OCI-LY7 (cell line): ENCODE results near the gene SESN2. TPM values are rescaled to one million over a fixed set of nuclear protein-coding genes. Genes with fewer than 3 reads are reported as not detected.

ENCODE experiments used
- BruUV-seq: library from RNA; stranded (reverse); fragments of 400-500 nt; replicated peaks from 2 replicates; lab custom pipeline; 2021; lab: Mats Ljungman, UMichigan
- CTCF ChIA-PET: fragments of 300-600 bp; sonication (Branson Sonifier 250); formaldehyde crosslinking; loops from one replicate; lab custom pipeline; 2022; ENCODE audit warnings: antibody characterized with exemption; ENCODE audit not compliant: unreplicated experiment; lab: Charles Lee
- POLR2A ChIA-PET: fragments of 300-600 bp; sonication (Branson Sonifier 250); formaldehyde crosslinking; loops from one replicate; lab custom pipeline; 2022; ENCODE audit warnings: antibody characterized with exemption; lab: Charles Lee
- DNase-seq: peaks from one replicate; pipeline ENCODE4 v3.0.0-alpha.2; 2015; ENCODE audit warnings: low spot score
- H2AFZ ChIP-seq: fragments of 200-600 bp; sonication (generic), shearing (Covaris generic); 2 replicates; pipeline ENCODE4 v1.6.1; 2014; ENCODE audit warnings: mild to moderate bottlenecking, antibody characterized with exemption, low read length, moderate library complexity
- H3K27ac ChIP-seq: fragments of 200-600 bp; sonication (generic); 2 replicates; pipeline ENCODE4 v1.5.1; 2014; ENCODE audit warnings: mixed run types, low read depth, mild to moderate bottlenecking, moderate library complexity, low read length, inconsistent platforms; ENCODE audit not compliant: poor library complexity, severe bottlenecking
- H3K36me3 ChIP-seq: fragments of 200-600 bp; sonication (generic); 2 replicates; pipeline ENCODE4 v1.6.1; 2014; ENCODE audit warnings: mild to moderate bottlenecking, antibody characterized with exemption, low read length, moderate library complexity, mixed read lengths; ENCODE audit not compliant: insufficient read depth
- H3K4me1 ChIP-seq: fragments of 200-600 bp; sonication (generic); 2 replicates; pipeline ENCODE4 v1.5.1; 2014; ENCODE audit warnings: mild to moderate bottlenecking, low read length; ENCODE audit not compliant: insufficient read depth, poor library complexity, severe bottlenecking
- H3K4me2 ChIP-seq: fragments of 200-600 bp; sonication (generic); 2 replicates; pipeline ENCODE4 v1.6.1; 2014; ENCODE audit warnings: mild to moderate bottlenecking, low read length
- H3K4me3 ChIP-seq: fragments of 200-600 bp; sonication (generic); 2 replicates; pipeline ENCODE4 v1.5.1; 2014; ENCODE audit warnings: mild to moderate bottlenecking, low read depth, low read length; ENCODE audit not compliant: poor library complexity, severe bottlenecking
- H3K79me2 ChIP-seq: fragments of 200-600 bp; sonication (generic); 2 replicates; pipeline ENCODE4 v1.6.1; 2016; ENCODE audit warnings: low read depth, mild to moderate bottlenecking, low read length, moderate library complexity, mixed read lengths; ENCODE audit not compliant: insufficient read depth
- H3K9me2 ChIP-seq: fragments of 200-600 bp; sonication (generic); 2 replicates; pipeline ENCODE4 v1.6.1; 2016; ENCODE audit warnings: mild to moderate bottlenecking, low read length, mixed read lengths; ENCODE audit not compliant: insufficient read depth
- H3K9me3 ChIP-seq: fragments of 200-600 bp; sonication (generic); 2 replicates; pipeline ENCODE4 v1.6.1; 2014; ENCODE audit warnings: mild to moderate bottlenecking, mixed run types, low read length, mixed read lengths
- H4K20me1 ChIP-seq: fragments of 200-600 bp; sonication (generic); 2 replicates; pipeline ENCODE4 v1.6.1; 2014; ENCODE audit warnings: mild to moderate bottlenecking, antibody characterized with exemption, low read length, moderate library complexity, mixed read lengths; ENCODE audit not compliant: insufficient read depth
- CTCF ChIP-seq: fragments of 200-600 bp; sonication (generic); conservative IDR thresholded peaks from 2 replicates; pipeline ENCODE4 v1.5.1; 2014; ENCODE audit warnings: mild to moderate bottlenecking, antibody characterized with exemption, low read length, moderate library complexity, mixed read lengths
- EZH2phosphoT487 ChIP-seq: fragments of 200-600 bp; sonication (generic); IDR thresholded peaks from 2 replicates; pipeline ENCODE4 v1.6.1; 2018; ENCODE audit warnings: low read depth, borderline replicate concordance, mild to moderate bottlenecking, mixed run types, antibody characterized with exemption, low read length, moderate library complexity, mixed read lengths
- intact Hi-C: fragments of 100-400 bp; cut with micrococcal nuclease; formaldehyde crosslinking; loops from one replicate; pipeline ENCODE4 v1.10.0; 2022; ENCODE audit not compliant: unreplicated experiment
- total RNA-seq, 2 experiments: library from RNA; depleted of rRNA in 1 of 2; stranded (reverse); fragments of >200 nt in 1 of 2; shearing (Covaris generic) in 1 of 2; gene quantifications; 2 replicates each; pipeline ENCODE4 v1.2.3, GENCODE V29; 2014 to 2022

Gene SESN2
- total RNA-seq, 2 experiments from 2014 or later, result 22.8 to 41.2 TPM

- Histone ChIP-seq H3K4me2 (peak overlapping the region; percentile 99), H3K9me3 (no peaks in the 10 kb centered on the region), H3K79me2 (peaks cover 12% of the 10 kb centered on the region; the same call in 1 of the 2 replicates), H3K27ac (peak overlapping the region; percentile 88), H3K36me3 (peaks cover under 1% of the 10 kb centered on the region; the same call in 1 of the 2 replicates), H4K20me1 (no peaks in the 10 kb centered on the region), H2AFZ (peak overlapping the region; percentile 94), H3K9me2 (no peaks in the 10 kb centered on the region), H3K4me3 (peak overlapping the region; percentile 72), H3K4me1 (peaks cover 58% of the 10 kb centered on the region)
- intact Hi-C loops, result loop anchor here (1.0 to 5.0 kb wide), 6 partner anchors 11 to 394 kb away; partner anchors contain the start of genes MED18, PHACTR4, SESN2 and TAF12
- BruUV-seq, result no TSS peak
- DNase-seq, result peak; percentile 88
- ChIA-PET POLR2A (interaction anchor here (0.5 to 7.3 kb wide), 18 partner anchors 10 to 405 kb away, joined by 3 to 71 read pairs (median 7); partner anchors contain the start of genes ATP5IF1, MED18, RCC1 and SESN2), CTCF (interaction anchor here (0.5 to 1.6 kb wide), 6 partner anchors 10 to 355 kb away, joined by 3 to 12 read pairs (median 4); no protein-coding TSS in a partner anchor)
- TF ChIP-seq CTCF (peak; percentile 100), EZH2phosphoT487 (no peak)
Observed at GRCh38 chr1:28248273-28249012, 10.9 kb upstream of the SESN2 start.

GRCh38 chr1:28249013-28249865 is 10.1 kb upstream of the SESN2 start:
- H4K20me1 ChIP-seq, result no peaks in the 10 kb centered on the region
- peak; percentile 85 for DNase-seq
- CTCF ChIA-PET, result interaction anchor here (0.5 to 1.6 kb wide), 8 partner anchors 9 to 354 kb away, joined by 3 to 12 read pairs (median 3); no protein-coding TSS in a partner anchor
- no TSS peak for BruUV-seq
- no peaks in the 10 kb centered on the region for H3K36me3 ChIP-seq
- no peaks in the 10 kb centered on the region for H3K9me2 ChIP-seq
- TF ChIP-seq EZH2phosphoT487 (no peak), CTCF (no peak)
- H3K4me3 ChIP-seq, result peak overlapping the region; percentile 49
- peak overlapping the region; percentile 94; the same call in 1 of the 2 replicates for H2AFZ ChIP-seq
- H3K79me2 ChIP-seq, result peaks cover 12% of the 10 kb centered on the region; the same call in 1 of the 2 replicates
- POLR2A ChIA-PET, result interaction anchor here (0.5 to 7.3 kb wide), 22 partner anchors 9 to 904 kb away, joined by 3 to 71 read pairs (median 6); partner anchors contain the start of genes ATP5IF1, MED18, RCC1 and SESN2
- H3K4me1 ChIP-seq, result peaks cover 50% of the 10 kb centered on the region
- H3K4me2 ChIP-seq, result peak overlapping the region; percentile 99
- peak overlapping the region; percentile 88 for H3K27ac ChIP-seq
- intact Hi-C loops, result loop anchor here (2.0 to 5.0 kb wide), 4 partner anchors 80 to 393 kb away; partner anchors contain the start of genes MED18 and TAF12
- no peaks in the 10 kb centered on the region for H3K9me3 ChIP-seq
